DMS53 (cell line): ENCODE measurements around the gene PACS2.
"Not testable (repeated sequence)": the region's sequence is repeated elsewhere in the genome, so short reads cannot be mapped to it uniquely, and the experiment has no call there.

Experiments
- DNase-seq: peaks from one replicate; lab custom pipeline; 2025; lab: John Stamatoyannopoulos, UW

Gene PACS2

DNA sequence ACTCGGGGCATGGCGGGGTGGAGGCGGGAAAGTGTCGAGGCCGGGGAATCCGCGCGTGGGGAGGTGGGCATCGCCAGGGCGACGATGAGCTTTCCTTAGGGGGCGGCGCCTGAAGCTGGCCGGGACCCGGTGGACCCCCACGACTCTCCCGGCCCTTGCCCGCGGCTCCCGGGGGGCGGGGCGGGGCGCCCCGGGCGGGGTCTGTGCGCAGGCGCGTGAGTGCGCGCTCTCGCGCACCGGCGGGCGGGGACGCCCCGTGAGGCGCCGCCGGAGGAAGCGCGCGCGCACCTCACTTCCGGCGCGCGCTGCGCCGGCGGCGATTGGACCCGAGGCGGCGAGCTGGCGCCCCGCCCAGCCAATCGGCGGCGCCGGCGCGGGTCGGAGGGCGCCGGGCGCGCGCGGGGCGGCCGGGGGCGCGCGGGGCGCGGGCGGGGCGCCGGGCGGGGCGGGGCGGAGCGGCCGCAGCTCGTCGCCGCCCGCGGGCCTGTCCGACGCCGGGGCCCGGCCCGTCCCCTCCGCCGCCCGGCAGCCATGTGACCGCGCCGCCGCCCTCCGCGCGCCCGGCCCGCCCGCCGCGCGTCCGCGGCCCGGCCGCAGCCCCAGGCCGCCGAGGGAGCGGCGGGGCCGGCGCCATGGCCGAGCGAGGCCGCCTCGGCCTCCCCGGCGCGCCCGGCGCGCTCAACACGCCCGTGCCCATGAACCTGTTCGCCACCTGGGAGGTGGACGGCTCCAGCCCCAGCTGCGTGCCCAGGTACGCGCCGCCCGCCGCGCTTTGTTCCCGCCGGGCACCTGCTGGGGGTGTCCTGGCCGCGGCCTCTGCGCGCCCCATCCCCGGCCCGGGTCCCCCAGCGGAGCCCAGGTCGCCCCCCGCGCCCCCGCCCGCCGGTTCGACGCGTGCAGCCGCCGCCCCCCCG lies at the start of gene PACS2:
PACS2 (plus strand) TSS at position 462 of the 914 bp plus-strand sequence; CDS start at position 633, 171 bp downstream.
- peak; percentile 94 for DNase-seq

DNA sequence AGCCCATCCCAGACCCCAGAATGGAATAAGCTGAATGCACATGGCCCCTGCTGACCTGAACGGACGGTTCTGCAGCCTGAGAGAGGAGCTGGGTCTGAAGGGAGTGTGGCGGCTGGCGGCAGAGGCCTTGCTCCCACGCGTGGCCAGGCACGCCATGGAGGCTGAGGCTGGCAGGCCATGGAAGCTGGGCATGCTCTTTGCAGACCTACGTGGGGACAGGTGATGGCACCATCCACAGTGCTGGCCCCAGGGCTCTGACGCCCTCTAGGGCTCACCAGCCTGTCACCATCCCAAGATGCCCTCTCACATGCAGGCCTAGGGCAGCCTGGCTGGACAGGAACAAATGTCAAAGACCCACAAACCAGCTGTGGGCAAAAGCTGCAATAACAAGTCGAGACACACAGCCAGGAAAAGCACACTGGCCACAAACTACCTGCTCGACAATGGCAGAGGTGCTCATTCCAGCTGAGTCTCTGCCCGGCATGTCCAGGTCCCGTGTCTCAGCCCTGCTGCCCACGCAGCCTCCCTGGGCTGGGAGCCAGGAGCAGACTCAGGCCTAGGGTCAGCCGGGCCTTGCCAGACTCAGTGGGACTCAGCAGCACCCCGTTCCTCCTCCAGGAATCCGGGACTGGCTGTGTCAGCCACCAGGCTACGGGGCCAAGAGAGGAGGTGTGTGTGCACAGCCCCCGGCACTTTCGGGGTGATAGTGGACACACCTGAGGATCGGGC lies 46.6 kb upstream of the PACS2 start:
- peak; percentile 51 for DNase-seq

DNA sequence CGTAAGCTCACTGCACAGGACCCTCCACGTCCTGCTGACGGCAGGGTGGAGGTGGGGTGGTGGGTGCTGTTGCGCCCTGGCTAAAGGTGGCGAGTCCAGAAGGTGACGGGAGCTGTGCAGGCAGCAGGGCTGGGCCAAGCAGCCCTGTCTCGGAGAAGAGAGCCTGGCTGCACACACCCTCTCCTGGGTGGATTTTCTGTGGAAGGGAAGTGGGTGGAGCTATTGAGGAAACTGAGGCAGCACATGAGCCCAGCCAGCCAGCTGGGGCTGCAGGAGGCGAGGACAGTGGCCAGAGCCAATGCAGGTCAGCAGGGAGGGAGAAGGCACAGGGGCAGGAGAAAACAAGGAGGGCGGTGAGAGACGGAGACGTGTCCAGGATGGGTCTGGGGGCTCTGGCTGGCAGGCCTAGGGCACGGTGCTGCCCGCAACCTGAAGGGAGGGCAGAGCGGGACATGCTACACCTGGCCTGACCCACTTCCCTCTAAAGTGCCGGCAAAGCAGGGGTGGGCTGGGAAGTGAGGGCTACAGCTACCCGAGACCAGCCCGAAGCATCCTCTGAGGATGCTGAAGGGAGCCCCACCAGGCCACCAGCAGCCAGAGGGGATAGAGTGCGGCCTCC lies 45.7 kb upstream of the PACS2 start:
- DNase-seq = no peak

DNA sequence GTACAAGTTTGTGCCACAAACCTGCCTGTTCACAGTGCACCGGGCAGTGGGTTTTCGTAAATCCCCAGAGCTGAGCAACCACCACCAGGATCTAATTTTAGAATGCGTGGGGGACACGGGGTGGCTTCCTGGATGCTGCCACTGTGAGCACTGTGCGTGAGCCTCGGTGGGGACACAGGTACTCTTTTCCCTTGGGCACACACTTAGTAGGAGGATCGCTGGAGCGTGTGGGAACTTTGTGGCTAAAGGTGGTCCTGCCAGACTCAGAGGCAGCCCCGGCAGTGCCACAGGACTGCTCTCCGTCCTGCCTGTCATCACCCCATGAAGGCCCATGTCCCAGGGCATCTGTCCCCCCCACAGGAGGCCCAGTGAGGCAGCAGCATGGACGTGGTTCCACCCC lies 45.1 kb upstream of the PACS2 start:
- no peak for DNase-seq

DNA sequence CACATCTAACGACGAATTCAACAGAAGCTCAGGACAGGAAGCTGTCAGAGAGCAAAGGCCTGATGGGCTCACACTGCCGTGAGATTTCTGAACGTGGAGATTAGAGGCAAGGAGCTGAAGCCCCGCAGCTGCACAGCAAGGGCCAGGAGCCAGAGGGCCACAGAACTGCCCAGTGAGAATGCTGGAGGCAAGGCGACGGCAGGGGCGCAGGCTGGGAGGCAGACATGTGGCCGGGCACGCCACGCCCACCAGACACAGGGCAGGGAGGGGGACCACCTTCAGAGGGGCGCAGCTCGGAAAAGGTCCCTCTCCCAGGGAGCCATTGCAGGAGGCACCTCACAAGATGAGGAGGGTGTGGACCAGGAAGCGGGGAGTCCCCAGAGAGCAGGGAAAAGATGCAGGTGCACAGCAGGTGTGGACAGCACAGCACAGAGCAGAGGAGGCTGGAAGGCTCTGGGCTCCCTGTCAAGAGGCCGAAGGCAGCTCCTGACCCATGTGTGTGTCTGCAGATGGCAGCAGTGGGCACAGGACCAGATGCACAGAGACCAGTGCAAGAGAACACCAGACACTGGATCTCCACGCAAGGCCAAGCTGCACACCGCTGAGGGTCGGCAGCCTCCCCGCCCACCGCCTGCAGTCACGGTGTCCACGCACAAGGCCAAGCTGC lies 43.2 kb upstream of the PACS2 start:
- no peak for DNase-seq

DNA sequence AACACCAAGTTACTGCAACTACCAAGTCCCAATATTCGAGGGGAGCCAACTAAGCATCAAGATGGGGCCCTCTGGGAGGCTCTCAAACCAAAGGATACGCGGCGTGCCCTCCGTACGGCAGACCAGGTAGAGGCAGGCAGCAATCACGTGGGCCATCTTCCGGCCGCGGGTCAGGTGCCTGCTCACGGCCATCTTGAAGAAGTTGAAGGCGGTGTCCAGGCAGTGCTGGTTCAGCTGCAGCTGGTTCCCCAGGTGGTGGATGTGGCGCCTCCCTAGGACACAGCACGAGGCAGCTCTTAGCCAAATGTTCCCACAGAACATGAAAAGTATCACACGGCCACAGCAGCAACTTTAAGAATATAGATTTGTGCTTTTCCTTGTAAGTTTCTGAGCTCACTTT lies 41.9 kb upstream of the PACS2 start:
- peak; percentile 30 for DNase-seq

DNA sequence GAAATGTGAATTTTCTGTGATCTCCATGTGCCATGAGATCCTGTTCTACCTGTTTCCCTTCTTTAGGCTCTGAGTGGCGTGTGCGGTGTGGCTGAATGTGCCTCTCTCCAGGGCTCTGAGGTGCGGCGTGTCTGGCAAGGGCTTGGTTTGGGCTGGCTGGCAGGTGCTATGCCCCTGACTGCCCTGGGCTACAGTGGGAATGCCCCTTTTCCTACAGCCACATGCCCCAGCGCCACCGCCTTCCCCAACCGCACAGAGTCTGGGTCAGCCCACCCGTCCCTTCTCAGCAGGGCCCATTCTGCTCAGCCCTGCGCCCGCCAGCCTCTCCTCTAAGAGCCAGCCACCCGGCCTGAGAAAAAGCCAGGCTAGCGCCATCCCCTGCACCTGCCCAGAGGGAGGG lies 41.5 kb upstream of the PACS2 start:
- DNase-seq = peak; percentile 58

DNA sequence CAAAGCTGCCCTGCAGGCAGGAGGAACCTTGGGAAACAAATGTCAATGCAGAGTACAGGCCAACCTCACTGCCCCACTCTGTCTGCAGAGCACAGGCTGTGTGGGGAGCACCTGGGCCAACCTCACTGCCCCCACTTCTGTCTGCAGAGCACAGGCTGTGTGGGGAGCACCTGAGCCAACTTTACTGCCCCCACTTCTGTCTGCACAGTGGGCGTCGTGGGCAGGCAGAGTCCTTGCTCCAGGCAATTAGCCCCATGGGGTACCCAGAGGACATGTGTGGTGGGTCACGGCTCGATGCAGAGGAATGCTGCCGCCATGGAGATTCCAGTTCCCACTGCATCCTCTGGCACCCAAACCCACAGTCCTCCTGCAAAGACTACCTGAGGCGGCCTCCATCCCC lies 39.9 kb upstream of the PACS2 start:
- no peak for DNase-seq

DNA sequence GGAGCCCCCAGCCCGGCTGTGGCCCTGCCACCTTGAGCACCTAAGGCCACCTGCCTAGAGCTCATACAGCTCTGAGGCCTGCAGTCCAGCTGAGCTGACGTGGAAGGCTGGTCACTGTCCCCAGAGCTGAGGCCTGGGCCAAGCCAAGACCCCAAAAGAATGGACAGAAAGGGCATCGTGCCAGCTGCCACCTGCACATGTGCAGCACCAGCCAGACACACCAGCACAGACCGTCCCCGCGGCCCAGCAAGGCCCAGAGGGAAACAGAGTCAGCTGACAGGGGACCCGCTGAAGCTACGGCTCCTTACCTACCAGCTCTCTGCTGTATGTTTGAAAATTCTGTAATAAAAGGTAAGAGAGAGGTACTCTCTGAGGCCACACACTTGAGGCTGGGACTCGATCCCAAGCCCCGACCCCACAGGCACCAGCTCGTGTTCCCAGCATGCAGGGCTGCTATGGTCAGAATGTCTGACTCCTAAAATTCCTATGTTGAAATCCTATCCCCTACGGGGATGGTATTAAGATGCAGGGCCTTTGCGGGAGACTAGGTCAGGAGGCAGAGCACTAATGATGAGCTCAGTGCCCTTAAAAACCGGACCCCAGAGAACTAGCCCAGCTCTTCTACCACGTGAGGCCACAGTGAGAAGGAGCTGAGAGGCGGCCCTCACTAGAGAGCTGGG lies 39.1 kb upstream of the PACS2 start:
- DNase-seq = no peak

DNA sequence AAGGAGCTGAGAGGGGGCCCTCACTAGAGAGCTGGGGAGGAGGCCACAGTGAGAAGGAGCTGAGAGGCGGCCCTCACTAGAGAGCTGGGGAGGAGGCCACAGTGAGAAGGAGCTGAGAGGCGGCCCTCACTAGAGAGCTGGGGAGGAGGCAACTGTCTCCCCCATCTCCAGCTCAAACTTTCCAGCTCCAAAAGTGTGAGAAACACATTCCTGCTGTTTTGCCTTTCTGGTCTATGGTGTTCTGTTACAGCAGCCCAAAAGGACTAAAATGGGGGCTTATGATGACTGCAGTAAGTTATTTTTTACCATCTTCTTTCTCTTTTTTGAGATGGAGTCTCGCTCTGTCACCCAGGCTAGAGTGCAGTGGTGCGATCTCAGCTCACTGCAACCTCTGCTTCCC lies 37.1 kb upstream of the PACS2 start:
- DNase-seq = not testable (repeated sequence)

DNA sequence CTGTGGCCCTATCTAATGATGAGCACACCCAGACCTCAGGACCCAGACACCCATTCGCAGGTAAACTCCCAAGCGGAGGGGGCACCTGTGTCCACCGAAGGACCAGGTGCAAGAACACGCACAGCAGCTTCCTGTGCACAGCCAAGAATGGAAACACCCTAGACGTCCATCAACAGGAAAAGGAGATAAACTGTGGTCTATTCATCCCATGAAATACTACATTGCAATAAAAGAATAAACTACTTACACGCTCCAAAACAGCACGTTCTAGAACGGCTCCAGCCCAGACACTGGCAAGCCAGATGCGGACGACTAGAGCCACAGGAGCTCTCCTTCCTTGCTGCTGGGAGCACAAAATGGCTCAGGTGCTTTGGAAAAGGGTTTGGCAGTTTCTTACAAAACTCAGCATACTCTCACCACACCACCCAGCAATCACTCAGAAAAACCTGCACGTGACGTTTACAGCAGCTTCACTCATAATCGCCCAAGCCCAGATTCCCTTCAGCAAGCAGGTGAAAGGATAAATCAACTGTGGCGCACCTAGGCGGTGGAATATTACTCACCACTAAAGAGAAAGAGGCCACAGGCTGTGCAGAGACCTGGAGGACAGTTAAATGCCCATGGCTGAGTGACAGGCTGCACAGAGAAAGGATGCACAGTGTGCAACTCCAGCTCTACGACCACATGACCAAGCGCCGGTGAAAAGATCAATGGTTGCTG lies 34.7 kb upstream of the PACS2 start:
- no peak for DNase-seq

DNA sequence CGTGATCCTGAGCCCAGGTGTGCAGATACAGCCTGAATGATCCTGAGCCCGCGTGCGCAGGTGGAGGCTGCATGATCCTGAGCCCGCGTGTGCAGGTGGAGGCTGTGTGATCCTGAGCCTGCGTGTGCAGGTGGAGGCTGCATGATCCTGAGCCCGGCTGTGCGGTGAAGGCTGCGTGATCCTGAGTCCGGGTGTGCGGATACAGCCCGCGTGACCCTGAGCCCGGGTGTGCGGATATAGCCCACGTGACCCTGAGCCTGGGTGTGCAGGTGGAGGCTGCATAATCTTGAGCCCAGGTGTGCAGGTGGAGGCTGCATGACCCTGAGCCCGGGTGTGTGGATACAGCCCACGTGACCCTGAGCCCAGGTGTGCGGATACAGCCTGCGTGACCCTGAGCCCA lies 34.0 kb upstream of the PACS2 start:
- DNase-seq = no peak

DNA sequence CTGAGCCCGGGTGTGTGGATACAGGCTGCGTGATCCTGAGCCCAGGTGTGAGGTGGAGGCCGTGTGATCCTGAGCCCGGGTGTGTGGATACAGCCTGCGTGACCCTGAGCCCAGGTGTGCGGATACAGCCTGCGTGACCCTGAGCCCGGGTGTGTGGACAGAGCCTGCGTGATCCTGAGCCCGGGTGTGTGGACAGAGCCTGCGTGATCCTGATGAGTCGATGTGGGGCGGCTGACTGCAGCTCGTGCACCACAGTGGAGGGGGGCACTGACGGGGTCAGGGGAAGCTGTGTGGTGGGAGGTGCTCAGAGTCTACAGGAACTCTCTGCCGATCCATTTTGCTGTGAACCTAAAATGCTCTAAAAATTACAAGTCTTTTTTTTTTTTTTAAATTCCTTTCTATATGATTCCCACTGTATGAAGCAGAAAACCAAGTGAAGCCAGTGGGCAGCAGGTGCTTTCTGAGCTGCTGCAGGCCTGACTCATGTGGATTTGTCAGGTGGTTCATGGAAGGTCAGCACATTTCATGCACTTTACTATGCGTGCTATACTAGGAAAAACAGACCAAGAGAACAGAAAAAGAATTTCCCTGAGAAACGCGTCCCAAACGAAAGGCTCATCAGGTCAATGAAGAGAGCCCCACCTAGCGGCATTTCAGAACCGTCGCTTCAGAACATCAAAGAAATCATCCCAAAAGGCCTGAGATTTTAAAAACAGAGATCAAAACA lies 33.0 kb upstream of the PACS2 start:
- peak; percentile 83 for DNase-seq

DNA sequence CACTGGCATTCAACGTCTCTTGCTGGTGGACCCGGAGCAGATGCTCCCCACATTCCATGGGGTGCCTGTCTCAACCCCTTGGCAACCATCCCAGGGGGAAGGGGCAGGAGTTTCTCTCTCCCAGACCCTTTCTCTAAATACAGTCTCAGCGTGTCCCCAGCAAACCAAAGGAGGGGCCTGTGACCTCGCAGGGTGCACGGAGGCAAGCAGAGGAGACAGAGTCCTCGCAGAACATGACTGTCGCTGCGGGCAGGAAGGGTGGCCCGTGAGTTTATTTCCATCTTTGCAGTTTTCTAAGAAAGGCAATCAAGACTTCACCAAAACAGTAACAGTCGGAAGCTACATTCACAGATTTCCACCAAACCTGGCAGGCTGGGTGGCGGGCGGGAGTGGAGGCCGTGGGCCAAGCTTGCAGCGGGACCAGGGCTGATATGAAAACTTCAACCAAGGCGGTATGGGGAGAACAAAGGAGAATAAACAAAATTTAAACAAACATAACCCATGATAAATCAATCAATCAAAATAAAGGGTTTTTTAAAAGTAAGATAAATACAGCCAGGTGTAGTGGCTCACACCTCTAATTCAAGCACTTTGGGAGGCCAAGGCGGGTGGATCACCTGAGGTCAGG lies 32.3 kb upstream of the PACS2 start:
- no peak for DNase-seq

DNA sequence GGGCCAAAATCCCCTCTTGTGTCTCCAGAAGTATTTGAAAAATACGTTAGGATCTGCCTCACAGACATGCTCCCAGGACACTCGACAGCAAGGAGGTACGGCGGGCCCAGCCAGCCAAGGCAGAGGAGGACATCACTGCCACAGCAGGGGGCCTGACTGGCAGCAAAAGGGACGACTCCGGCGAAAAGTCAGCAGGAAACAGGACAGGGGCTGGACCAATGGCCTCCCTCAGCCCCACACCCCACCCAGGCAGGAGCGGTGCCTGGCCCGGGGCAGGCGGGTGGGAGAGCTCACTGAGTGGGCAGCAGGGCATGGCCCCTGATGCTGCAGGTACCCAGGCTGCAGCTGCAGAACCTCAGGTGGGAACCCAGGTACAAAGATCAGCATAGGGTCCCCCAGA lies 31.5 kb upstream of the PACS2 start:
- no peak for DNase-seq

DNA sequence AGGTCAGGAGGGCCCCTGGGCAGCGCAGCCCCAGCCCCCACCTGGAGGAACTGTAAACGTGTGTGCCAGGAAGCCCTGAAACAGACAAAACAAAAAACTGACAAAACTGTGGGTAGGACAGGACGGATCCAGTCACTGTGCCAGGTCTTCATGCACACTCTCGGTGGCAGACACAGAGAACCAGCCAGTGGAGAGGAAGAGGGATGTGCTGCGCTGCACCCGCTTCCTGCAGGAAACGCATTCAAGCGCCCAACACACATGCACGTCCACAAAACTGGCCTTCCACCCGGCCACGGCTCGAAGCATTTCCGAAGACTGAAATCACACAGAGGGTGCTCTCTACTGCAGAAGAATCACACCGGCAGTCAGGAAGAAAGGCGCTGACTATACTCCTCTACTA lies 30.6 kb upstream of the PACS2 start:
- no peak for DNase-seq

DNA sequence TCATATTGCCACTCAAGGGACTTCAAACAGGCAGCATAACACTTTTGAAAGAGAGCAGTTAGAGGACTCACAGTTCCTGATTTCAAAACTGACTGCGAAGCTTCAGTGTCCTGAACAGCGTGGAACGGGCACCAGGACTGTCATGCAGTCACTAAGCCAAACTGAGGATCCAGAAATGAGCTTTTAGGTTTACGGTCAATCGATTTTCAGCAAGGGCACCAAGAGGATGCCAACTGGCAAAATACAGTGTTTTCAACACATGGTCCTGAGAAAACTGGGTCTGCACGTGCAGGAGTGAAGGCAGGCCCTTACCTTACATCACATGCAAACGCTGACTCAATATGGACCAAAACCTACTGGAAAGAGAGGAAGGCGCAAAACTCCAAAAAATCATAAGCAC lies 29.4 kb upstream of the PACS2 start:
- DNase-seq = no peak

DNA sequence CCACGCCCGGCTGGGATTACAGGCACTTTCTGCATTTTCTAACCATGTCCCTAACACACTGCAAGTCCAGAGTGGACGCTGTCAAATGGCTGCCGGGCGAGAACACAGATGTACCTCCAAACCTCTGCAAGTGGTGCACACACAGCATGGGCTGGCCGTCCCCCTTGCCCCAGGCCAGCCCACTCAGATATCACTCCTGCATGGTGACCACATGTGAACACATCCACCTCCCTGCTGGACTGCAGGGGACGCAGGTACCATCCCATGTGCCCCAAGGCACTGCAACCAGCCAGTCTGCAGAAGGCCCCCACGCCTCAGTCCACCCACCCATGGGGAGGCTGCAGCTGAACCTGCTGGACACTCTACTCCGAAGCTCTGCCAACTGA lies 27.8 kb upstream of the PACS2 start:
- no peak for DNase-seq

DNA sequence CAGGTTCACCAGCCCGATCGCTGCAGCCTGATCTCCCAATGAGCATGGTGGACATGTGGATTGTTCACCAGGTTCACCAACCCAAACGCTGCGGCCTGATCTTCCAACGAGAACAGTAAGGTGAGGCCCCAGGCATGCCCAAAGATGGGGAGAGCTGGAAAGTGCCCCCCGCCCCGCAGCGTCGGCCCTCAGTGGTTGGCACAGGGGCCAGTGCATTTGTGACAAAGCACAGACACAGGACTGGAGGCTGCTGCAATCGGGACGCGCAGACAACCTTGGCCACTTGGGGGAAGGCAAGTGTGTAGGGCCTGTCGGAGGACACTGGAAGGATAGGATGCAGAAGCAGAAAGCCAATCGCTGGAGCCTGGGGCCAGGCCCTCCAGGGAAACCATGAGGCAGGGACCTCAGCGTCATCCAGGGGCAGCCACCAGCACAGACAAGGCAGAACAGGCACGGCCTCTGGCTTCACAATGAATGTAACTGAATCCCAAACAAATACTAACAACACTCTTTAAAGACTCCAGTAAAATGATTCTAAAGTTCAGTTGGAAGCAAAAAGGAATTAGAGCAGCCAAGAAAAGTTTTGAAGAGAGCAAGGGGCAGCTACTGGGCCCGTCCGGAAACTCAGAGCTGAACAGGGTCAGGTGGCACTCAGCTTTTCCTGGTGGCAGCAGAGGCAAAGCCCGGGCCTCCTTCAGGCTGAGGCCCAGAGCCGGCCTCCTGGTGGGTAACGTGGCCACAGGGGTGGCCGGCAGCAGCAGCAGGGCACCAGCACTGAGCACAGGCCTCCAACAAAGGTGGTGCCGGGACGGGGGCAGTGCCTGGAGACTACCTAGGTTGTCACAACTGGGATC lies 27.1 kb upstream of the PACS2 start:
- DNase-seq = no peak
